WI38 (cell line): ENCODE results near the gene TMEM240.
"Not testable (repeated sequence)": the region's sequence is repeated elsewhere in the genome, so short reads cannot be mapped to it uniquely, and the experiment has no call there.

Experiments
- H3K4me3 ChIP-seq: 2 replicates; pipeline ENCODE4 v1.5.1; 2011; ENCODE audit warnings: low read depth, mild to moderate bottlenecking, control low read depth, low read length
- TF ChIP-seq, protein P1 (sequence below): IDR thresholded peaks from 2 replicates; pipeline ENCODE4 v1.5.1; 2012; ENCODE audit warnings: low read depth, mild to moderate bottlenecking, control low read depth, low read length

The TMEM240 gene

DNA sequence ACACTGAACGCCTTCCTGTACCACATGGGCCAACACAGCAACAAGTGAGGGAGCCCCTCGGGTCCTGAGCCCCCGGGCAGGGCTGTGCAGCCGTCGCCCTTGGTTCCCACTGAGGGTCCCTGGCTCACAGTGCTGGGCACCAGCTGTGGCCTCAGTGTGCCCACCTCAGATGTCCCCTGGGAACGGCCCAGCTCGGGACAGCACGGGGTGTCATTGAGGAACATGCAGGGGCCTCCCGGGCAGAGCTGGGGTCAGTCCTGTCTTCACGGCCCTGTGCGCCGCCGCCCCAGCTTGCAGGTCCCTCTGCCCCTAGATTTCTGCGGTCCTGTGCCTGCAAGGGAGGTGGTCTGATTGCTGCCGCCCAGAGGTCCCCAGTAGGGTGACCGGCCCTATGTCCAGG lies 51.2 kb downstream of the TMEM240 start:
- no peak overlapping the region for H3K4me3 ChIP-seq
- TF ChIP-seq, protein P1, sequence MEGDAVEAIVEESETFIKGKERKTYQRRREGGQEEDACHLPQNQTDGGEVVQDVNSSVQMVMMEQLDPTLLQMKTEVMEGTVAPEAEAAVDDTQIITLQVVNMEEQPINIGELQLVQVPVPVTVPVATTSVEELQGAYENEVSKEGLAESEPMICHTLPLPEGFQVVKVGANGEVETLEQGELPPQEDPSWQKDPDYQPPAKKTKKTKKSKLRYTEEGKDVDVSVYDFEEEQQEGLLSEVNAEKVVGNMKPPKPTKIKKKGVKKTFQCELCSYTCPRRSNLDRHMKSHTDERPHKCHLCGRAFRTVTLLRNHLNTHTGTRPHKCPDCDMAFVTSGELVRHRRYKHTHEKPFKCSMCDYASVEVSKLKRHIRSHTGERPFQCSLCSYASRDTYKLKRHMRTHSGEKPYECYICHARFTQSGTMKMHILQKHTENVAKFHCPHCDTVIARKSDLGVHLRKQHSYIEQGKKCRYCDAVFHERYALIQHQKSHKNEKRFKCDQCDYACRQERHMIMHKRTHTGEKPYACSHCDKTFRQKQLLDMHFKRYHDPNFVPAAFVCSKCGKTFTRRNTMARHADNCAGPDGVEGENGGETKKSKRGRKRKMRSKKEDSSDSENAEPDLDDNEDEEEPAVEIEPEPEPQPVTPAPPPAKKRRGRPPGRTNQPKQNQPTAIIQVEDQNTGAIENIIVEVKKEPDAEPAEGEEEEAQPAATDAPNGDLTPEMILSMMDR = no peak

GRCh38 chr1:1487701-1488100 lies 52.7 kb downstream of the TMEM240 start:
- TF ChIP-seq, protein P1 = no peak
- no peak overlapping the region for H3K4me3 ChIP-seq

- not testable (repeated sequence) for H3K4me3 ChIP-seq
Measured at GRCh38 chr1:1485755-1486317, 54.6 kb downstream of the TMEM240 start.

DNA sequence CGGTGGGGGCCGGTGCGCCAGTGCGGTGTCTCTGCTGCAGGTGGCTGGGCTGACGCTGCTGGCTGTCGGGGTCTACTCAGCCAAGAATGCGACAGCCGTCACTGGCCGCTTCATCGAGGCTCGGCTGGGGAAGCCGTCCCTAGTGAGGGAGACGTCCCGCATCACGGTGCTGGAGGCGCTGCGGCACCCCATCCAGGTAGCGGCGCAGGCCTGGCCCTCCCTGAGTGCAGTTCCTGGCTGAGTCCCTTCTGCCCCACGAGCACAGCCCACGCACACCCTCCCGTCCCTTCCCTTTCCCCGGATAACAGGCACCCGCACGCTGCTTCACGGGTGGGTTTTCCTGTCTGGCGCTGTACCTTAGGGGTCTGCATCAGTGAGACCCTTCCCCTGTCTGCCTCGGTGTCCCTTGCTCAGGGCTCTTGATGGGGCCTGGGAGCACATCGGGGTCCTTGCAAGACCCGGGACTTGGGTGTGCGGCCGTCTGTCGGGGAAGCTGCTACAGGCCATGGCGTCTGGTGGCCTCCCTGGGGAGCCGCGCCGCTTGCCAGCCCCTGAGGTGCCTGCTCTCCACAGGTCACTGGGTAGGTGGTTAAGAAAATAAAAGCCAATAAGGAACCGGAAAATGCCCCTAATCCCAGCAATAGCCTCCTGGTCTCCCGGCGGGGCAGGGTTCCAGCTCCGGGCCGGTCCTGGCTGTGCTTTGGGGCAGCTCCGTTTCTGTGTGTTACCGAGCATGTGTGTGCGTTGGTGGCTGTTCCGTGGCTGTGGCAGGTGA lies 55.3 kb downstream of the TMEM240 start:
- not testable (repeated sequence) for H3K4me3 ChIP-seq
